Measurements from ENCODE around the gene COX5B.
"Not testable (repeated sequence)": the region's sequence is repeated elsewhere in the genome, so short reads cannot be mapped to it uniquely, and the experiment has no call there.

The COX5B gene

DNA sequence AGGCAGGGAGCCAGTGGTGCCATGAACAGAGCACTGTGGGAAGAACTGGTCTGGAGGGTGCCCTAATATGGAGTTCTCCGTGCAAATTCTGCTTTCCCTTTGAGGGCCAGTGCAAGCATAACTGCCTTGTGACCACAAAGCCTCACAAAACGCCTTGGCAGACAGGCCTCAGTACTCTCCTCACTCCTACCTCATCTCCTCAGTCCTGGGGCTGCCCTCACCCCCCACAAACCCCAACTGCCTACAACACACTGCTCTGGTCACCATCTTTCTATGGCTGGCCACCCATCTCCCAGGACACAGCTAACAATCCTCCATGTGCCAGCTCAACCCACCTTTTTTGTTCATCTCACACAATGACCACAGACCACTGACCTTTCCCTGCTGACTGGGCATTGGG, 8.9 kb downstream of the COX5B start:
- DNase-seq: no peak

DNA sequence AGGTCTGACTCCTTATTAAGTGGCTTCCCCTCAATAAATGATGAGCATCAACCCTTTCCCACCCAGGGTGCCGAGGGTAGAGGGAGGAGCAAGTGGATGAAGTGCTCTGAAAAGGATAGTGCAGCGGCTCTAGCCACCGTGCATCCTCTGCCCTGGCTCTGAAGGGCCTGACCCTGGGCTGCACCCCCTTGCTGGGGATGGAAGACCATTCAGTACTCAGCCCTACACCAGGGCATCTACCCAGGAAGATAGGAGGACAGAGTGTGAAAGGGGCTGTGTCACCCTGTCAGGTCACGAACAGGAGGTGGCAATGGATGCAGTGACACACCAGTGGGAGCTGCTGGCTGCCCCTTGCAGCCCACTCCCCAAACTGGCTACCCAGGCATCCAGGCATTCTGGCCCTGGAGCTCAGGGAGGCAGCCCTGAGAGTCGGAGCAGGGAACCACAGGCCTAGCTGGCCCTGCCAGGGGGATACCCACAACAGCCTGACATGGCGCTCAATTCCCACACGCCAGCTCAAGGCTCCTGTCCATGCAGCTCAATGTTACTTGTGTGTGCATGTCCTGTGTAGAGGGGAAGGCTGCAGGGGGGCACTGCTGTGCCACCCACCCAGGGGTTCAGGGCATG, 10.4 kb downstream of the COX5B start:
- DNase-seq: no peak

DNA sequence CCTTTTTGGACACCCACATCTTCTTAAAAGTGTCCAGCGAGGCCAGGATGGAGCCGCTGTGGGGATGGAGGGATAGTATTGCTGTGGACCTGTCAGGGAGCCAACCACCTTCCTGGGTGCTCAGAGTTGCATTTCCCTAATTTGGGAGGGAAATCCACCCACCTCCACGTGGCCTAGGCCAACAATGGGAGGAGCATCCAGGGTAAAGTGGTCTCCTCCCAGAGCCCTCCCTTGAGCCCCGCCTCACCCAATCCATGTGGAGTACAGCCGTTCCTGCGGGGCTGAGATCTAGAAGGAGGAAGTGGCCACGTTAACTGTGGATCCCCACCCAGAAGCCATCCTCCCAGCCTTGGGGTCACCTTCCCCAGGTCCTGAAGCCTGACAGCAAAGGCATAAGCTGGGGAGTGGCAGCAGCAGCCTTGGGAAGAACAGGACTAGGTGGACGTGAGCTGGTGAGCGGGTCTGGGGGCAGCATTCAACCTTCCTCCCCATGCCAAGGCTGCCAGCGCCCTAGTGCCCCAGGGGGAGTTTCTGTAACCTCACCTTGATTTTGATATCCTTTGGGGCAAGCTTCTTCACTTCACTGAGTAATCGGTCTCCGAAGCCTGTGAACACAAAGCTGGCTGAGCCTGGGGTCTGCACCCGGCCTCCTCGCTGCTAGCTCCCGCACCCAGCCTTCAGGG, 11.2 kb downstream of the COX5B start:
- DNase-seq: no peak

DNA sequence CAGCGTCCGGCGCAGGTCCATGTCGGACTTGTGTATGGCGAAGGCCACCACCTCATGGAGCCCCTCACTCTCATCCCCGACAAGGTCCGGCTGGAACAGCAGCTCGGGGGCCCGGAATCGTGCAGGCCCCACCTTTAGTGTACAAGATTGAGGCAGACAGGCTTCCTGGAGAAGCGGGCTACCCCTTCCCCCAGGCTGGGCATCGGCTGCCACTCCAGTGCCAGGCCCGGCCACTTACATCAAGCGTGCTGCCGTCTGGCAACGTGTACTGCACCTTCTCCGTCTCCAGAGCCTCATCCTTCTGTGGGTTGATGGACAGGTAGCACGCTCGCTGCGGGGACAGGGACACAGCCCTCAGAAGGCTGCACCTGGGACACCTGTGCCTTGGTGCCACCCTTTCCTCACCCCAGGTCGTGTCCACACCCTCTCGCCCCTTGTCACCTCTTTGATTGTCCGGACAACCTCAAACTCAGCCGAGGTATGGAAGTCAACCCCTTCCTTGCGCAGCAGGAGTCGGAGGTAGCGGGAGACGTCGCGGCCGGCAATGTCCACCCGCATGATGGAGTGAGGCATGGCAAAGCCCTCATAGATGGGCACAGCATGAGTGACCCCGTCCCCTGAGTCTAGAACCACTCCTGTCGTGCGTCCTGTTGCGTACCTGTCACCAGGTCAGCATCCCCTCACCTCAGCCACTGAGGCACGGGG, 12.3 kb downstream of the COX5B start:
- no peak for DNase-seq

DNA sequence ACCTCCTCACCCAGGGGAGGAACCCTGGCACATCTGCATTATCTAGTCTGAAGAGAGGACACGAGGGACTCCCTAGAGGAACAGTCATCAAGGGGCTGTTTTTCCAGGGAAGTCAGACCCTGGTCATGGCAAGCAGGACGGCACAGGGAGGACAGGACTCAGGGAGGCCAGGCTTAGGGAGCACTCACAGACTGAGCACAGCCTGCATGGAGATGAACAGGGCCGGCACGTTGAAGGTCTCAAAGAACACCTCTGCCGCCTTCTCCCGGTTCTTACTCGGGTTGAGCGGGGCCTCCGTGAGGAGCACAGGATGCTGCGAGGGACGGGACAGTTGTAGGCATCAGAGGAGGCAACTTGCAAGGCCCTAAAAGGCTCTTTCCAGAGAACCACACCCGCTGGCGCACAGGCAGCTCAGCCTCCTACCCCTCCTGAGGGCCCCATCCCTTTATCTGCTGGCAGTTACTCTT, 12.9 kb downstream of the COX5B start:
- DNase-seq: no peak

DNA sequence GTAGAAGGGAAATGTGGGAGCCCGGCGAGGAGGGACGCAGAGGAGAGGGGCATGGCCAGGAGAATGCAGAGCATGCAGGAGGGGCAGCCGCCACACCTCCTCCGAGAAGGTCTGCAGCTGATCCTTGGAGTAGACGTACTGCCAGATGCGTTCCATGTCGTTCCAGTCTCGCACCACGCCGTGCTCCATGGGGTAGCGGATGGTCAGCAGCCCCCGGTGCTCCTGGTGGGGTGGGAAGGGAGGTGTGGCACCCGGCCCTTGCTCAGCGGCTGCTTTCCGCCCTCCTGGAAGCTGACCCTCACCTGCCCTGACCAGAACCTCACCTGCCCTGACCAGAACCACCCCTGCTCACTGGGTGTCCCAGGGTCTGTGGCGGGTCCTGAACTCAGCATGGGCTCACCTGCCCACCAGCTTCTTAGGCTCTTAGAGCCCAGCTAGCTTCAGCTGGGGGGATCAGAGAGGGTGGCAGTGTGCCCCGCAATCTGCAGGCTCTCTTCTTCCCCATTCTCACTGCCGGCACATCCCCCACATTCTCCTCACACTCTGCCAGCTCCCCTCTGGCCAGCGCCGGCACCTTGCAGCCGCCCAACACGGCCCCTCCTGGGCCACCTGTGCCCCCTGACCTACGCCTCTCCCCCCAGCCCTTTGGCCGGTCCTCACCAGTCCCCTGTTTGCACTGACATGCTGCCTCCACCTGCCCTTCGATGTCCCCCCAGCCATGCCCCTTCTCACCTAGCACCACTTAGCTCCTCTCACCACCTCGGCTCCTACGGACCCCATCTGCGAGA, 13.6 kb downstream of the COX5B start:
- DNase-seq: no peak

DNA sequence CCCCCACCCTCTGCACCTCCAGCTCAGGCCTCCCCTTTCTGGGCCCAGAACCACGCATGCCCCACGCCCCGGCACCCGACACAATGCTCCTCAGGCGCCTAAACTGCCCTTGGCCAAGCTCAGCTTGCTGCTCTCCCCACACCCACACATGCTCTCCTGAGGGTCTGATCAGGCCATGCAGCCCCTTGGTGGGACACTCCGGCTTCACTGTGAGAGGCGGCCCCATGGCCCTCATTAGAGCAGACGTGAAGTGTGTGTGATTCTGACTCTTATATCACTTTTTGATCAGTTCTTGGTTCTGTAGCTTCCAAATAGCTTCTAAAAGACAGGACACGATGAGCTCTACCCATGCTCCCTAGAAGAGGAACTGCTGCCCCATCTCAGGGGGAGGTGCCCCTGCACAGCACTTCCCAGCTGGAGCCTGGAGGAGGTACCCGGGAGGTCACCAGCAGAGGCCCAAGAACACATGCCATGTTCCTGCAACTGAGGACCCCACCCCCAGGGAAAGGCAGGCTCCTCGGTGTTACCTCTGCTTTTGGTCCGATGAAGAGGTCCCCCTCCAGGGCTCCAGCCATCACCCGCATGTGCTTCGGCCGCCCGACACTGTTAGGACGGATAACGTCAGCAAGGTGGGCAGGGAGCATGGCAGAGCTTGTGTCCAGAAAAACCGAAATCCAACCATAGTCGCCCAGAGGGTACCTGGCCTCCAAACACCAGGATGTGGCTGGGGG, 14.3 kb downstream of the COX5B start:
- no peak for DNase-seq

DNA sequence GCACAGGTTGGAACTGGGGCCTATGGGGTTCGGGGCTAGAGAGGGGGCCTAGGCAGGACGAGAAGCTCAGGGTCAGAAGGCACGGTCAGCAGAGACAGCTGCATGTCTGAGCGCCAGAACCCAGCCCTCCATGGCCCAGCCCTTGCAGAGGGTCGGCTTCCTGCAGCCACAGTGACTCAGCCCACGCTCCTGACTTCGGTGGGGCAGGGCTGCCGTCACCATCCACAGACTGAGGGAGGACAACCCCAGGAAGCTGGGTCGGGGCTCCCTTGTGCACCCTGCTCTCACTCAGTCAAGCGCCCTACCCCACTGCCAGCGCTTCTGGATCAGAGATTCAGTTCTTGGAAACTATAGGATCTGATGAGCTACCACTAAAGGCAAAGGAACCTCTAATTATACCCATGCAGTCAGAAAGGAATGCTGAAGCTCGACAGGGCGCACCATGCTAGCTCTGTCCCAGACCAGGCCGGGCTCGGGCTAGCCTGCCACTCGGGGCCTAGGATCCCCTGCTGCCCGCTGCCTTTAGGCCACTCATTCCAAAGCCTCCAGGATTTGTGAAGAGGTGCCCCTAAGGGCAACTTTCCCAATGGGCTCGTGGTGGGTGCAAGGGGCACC, 15.0 kb downstream of the COX5B start:
- DNase-seq: no peak

DNA sequence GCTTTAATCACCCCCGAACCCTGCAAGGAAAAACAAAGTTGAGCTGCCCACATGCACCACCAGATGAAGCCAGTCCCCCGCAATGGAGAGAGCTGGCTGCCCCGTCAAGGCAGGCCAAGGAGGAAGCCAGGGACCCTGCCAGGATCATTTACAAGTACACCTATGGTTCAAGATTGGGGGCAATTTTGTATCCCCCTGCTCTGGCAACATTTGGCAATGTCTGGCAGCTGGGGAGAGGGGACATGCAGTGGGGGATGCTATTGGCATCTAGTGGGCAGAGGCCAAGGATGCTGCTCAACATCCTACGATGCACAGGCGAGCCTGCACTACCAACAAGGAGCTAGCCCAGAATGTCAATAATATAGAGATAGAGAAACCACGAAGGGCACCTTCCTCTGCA, 16.1 kb downstream of the COX5B start:
- DNase-seq: no peak

DNA sequence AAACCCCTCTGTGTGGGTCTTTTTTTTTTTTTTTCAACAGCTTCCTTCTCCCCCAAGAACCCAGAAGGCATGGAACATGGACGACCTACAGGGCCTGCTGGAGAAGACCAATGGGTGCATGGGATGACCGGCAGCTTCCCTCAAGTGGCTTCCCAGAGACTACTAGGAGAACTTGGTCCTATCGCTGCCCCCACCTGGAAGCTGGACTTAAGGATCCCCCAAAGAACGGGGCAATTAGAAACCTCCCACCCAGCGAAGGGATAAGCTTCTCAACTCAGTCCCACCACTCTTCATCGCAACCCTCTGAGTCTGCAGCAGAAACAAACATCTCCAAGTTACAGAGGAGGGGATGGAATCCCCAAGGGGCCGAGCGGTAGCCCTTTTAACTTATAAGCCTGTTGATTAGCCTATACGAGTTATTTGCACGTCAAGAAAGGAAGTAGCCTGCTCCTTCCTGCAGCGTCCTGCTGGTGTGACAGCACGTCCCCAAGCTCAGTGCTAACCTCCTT, 16.6 kb downstream of the COX5B start:
- no peak for DNase-seq

DNA sequence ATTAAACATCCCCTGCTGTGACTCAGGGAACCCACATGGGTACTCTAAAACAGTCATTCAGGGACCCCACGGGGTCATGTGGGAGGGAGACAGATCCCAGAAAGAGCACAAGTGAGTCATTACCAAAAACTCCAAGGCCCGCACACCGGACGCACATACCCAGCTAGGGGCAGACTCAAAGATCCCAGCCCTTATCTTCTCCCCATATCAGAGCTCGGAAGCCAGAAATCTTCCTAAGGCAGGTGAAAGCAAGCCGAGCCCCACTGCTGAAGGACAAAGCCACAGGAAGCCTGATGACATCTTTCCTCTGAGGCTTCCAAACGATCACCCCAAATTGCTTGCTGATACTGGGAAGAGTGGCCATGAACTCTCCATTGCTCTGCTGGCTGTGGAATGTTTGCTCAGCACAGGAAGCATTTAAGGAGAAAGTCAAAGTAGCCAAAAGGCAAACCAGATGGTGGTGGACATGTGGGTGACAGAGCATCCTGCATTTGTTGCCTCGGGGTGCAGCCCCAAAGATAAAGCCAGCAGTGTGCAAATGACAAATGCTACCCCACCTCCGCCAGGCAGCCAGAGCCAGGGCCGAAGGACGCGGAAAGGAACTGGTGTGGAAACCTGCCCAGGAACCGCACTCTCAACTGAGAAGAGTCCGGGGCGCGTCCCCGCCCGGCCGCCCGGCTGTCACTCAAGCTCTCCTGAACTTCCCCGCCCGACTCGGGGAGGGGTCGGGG, 17.2 kb downstream of the COX5B start:
- DNase-seq: peak; percentile 37

DNA sequence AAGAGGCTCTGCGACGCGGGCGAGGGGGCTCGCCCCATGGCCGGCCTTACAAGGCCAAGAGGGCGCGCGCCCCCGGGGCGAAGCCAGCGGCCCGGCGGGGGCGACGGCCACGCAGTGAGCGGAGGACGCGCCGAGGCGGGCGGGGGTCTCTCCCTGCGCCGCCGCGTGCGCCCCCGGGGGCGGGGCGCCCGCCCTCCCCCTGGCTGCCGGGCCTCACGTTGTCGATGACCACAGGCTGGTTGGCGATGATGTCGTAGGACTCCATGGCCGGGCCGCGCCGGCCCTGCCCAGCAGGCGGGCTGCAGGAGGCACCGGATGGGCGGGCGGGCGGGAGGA, 17.7 kb downstream of the COX5B start:
- DNase-seq: no peak

DNA sequence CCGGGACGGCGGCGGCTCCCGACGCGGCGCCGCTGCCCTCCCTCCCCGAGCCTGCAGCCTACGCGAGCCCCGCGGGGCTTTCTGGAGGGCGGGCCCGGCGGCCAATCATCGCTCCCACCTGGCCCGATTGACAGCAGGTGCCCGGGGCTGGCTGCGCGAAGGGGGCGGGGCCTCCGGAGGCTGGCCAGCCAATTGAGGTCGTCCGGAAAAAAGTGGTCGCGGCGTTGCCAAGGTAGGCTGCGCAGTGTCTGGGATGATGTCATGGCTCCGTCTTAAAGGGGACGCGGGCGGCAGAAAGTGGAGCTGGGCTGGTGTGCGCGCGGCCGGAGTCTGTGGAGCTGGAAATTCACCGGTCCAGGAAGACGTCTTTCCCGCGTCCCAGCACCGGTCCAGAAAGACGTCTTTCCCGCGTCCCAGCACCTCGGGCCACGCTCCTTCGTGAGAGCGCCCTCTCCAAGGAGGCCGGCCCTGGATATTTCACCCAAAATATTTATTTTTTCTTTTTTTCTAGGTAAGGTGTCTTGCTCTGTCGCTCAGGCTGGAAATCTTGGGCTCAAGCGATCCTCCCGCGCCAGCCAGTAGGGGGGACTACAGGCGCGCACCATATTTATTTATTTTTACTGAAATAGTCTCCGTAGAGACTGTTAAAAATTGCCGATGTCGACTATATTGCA, 18.2 kb downstream of the COX5B start, which contains the start of gene ACTR1B:
Gene ACTR1B (minus strand): TSS at position 83 of the 674 bp plus-strand sequence. CDS start 154 bp downstream, outside the sequence.
- DNase-seq: peak; percentile 93

DNA sequence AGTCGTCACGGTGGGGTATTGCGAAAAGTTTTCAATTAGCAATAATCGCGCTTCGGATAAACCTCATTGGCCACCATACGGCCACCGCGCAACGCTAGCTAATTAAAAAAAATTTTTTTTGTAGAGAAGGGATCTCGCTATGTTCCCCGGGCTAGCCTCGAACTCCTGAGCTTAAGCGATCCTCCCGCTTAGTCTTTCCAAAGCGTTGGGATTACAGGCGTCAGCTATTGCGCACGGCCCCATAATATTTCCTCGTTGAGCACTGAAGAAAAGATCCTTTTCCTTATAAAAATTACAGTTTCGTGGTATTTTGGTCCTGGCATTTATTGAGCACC, 18.7 kb downstream of the COX5B start:
- DNase-seq: no peak

DNA sequence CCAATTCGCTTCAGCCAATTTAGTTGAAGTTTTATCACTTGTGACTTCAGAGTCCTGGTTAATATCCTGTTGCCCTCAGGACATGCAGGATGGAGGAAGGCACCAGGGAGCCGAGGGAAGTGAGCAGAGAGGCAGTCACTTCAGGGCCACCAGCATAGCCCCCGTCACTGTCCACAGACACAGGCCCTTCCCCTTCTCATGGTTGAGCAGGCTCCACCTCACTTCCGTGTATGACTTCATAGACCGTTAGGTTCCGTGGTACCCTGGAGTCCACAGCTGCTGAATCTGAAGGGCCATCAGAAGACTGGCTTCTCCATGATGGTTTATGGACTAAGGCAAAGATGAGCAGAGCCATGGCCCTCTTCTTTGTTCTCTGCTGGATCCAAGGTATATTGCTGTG, 23.6 kb downstream of the COX5B start, which contains the start of gene C2orf92:
Gene C2orf92 (plus strand): TSS at position 266 of the 400 bp plus-strand sequence. CDS start 76 bp downstream, at position 342.
- DNase-seq: no peak

DNA sequence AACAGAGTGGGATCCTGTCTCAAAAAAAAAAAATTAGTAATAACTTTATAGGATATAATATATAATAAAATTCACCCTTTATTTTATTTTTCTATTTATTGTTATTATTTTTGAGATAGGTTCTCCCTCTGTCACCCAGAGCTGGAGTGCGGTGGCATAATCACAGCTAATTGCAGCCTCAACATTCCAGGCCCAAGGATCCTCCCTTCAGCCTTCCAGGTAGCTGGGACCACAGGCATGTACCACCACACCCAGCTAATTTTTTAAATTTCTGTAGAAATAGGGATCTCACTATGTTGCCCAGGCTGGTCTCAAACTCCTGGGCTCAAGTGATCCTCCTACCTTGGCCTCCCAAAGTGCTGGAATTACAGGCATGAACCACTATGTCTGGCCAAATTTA, 24.6 kb downstream of the COX5B start:
- no peak for DNase-seq

DNA sequence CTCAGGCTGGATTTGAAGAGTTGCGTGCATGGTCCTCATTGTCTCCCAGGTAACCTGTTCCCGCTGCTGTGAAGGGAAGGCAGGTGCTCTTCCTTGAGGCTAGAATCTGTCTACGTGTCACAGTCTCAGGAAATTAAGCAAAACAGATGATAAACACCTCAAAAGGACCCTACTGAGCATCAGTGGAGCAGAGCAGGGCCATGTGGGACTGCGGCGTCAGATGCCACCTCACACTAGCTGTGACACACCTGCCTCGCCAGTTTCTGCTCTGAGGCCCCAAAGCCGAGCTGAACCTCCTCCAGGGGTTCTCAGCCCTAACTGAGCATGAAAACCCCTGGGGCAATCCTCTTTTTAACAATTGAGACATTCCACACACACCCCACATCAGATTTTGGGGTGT, 25.7 kb downstream of the COX5B start:
- DNase-seq: no peak

DNA sequence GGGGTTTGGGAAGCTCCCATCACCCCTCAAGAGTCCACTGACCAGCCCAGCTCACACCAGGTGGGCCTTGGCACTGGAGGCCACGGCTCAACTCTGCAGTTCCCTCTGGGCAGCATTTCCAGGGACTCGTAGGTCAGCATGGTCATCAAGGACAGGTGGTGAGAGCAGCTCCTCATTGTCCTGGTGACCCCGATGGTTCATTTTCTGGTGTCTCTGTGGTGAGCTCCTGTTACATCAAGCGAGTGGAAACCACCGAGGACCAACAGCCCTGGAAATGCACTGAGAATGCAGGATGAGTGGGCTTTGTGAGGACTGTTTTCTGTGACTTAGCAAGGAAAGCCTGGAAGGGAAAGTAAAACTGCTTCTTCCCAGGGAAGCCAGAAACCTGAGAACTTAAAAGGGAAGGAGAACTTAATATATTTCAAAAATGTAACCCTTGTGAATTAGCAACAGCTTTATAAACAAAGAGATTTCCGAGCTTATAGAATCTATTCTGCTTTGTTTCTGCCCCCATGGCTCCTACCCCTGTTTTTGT, 26.8 kb downstream of the COX5B start:
- not testable (repeated sequence) for DNase-seq

DNA sequence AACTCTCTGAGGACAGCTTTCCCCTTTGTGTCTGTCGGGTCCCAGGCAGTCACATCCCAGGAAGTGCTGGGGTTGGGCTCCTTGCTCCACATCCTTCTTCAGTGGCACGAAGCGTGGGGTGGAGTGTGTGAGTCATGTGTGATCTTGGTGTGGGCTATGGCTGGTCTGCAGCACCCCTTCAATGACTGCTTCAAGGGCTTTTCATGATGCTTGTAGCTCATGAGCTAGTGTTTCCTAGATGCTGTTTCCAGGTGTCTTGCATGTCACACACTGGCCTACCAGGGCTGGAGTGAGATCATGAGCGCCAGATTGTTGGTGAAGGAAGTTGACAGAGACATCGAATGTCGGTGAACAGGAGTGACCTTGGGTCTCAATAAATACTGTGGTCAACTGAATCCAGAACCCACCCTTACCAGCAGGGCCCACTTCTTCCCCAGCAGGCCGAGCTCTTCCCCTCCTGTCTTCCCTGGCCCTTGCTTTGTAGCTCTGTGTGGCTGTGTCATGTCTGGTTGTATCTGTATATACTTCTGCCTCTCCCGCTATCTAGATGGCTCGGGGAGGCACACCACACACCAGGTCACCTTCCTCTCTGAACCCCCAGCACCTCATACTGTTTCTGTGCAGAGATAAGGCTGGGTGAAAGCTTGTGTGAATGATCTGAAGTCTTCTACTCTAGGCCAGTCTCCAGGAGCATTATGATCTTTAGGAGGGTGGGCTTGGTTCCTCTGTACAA, 27.5 kb downstream of the COX5B start:
- DNase-seq: no peak

DNA sequence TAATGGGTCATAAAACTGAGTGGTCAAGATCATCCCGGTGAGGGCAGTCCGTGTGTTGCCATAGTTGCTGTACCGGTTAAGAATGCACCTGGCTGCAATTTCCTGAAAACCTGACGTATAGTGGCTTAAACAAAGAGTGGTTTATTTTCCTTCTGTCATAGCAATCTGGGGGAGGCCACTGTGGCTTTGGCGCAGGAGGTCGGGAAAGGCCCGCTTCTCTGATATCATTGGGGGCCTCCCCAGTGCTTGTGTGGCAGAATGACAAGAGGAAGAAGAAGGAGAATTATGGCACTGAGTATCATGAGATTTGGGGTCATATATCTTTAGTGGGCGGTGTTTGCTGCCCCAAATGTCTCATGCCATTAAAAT, 28.0 kb downstream of the COX5B start:
- no peak for DNase-seq

Measured in GOT3 (cell line).